Measurements from ENCODE around the gene PDE7B. TPM values are rescaled to one million over a fixed set of nuclear protein-coding genes. Genes with fewer than 3 reads are reported as not detected.
A peak's percentile ranks its signal among the peaks of the same experiment; 100 is the strongest.

Gene PDE7B
- total RNA-seq, 3 donors from 2014 or later = 0.05 to 0.18 TPM; not detected in 1

DNA sequence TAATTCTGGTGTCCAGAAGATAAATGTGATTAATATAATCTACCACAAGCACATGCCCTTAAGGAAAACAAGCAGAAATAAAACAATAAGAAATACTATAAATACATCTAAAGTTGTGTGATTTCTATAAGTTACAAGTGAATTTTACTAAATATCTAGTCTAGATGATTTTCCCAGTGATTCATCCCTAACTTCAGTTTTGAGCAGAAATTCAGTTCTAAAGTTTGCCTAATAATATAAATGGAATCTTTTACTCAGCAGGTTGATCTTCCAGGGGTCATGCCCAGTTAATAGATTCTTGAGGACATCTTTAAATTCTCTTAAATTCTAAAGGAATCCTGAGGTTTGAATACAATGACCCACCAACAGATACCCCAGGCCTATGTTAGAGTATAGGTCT, 37.3 kb downstream of the PDE7B start:
- H3K27me3 Mint-ChIP-seq (ENCODE audit: low read depth) = no peaks in the 10 kb centered on the region
- no peaks in the 10 kb centered on the region for H3K4me1 Mint-ChIP-seq (ENCODE audit: low read depth)
- H3K9me3 Mint-ChIP-seq = no peaks in the 10 kb centered on the region
- H3K4me3 Mint-ChIP-seq = no peak overlapping the region
- DNase-seq = no peak
- no peak for ATAC-seq
- no peaks in the 10 kb centered on the region for H3K36me3 Mint-ChIP-seq (ENCODE audit: insufficient read depth)

GRCh38 chr6:135890876-135891275, 39.4 kb downstream of the PDE7B start:
- no peaks in the 10 kb centered on the region for H3K9me3 Mint-ChIP-seq
- DNase-seq (no peak), ATAC-seq (no peak)
- no peak overlapping the region for H3K4me3 Mint-ChIP-seq
- no peaks in the 10 kb centered on the region for H3K36me3 Mint-ChIP-seq (ENCODE audit: insufficient read depth)
- no peaks in the 10 kb centered on the region for H3K27me3 Mint-ChIP-seq (ENCODE audit: low read depth)
- H3K4me1 Mint-ChIP-seq (ENCODE audit: low read depth) = no peaks in the 10 kb centered on the region

DNA sequence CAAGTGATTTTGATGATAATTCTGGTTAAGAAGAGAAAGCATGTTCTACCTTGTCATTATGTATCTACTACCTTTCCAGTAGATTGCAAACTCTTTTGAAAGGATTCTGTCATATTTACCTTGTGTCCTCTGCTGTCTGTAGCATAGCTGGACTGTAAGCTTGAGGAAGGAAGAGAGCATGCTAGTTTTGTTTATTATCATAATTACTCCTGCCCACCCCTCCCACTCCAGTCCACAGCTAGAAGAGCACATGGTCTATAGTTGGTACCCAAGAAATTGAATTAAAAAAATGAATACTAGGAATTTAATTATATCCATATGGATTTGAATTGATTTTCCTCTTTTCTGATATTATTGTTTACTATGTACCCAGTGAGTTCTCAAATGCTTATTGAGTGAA, 40.2 kb downstream of the PDE7B start:
- no peaks in the 10 kb centered on the region for H3K27me3 Mint-ChIP-seq (ENCODE audit: low read depth)
- no peak overlapping the region for H3K4me3 Mint-ChIP-seq
- DNase-seq (no peak), ATAC-seq (no peak)
- H3K36me3 Mint-ChIP-seq (ENCODE audit: insufficient read depth) = no peaks in the 10 kb centered on the region
- H3K9me3 Mint-ChIP-seq = no peaks in the 10 kb centered on the region
- peaks cover under 1% of the 10 kb centered on the region for H3K4me1 Mint-ChIP-seq (ENCODE audit: low read depth)

- Mint-ChIP-seq H3K4me3 (no peak overlapping the region), H3K4me1 (ENCODE audit: low read depth) (peaks cover 8% of the 10 kb centered on the region), H3K27me3 (ENCODE audit: low read depth) (no peaks in the 10 kb centered on the region), H3K36me3 (ENCODE audit: insufficient read depth) (no peaks in the 10 kb centered on the region), H3K9me3 (peaks cover 4% of the 10 kb centered on the region)
- DNase-seq = no peak
- no peak for ATAC-seq
Measured at GRCh38 chr6:135895231-135895911, 43.9 kb downstream of the PDE7B start.

DNA sequence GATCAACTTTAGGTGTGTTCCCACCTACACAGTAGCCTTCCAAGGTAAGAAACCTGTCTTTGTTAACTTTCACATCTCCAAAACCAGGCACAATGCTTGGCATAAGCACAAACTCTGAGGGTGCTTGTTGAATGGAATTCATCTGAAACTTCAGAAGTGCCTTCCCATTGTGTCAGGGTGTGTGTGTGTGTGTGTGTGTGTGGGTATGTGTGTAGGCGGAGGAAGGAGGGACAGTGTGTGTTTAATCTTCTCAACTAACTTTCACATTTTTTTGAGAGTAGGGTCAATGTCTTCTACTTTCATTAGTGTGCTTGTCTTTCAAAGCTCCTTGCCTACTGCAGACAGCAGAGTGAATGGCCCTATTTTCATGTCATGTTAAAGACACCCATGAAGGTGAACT, 45.6 kb downstream of the PDE7B start:
- Mint-ChIP-seq H3K4me3 (no peak overlapping the region), H3K36me3 (ENCODE audit: insufficient read depth) (no peaks in the 10 kb centered on the region), H3K4me1 (ENCODE audit: low read depth) (peaks cover 11% of the 10 kb centered on the region), H3K9me3 (peaks cover 4% of the 10 kb centered on the region), H3K27me3 (ENCODE audit: low read depth) (no peaks in the 10 kb centered on the region)
- ATAC-seq = no peak
- DNase-seq = no peak

DNA sequence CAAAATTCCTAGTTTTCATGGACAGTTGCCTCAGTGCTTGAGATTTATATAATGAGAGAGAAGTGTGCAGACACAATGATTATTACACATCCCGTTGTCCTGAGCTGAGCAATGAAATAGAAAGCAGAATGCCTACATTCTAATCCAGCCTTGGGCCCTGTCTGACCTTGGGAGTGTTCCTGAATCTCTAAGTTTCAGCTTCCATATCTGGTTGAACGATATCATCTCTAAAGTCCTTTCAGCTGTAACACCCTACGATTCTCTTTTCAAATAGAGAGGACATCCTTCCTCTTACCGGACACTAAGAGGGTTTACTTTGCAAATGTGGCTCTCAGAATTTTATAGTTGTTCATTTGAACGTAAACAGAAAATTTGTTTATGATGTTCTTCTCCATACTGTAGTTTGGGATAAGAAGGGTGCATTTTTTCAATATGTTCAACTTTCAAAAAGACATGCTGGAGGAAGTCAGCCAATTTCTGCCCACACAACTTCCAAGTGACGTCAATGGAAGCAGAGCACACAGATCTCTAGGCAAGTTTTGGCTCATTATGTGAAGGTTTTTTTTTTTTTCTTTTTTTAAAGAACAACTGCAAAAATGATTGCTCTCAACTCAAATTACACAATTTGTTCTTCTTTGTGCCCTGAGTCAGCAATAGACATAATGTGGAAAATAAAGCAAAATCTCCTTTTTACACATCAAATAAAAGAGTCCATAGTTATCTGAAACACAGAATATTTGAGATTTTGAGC, 50.4 kb downstream of the PDE7B start:
- no peaks in the 10 kb centered on the region for H3K36me3 Mint-ChIP-seq (ENCODE audit: insufficient read depth)
- peaks cover 11% of the 10 kb centered on the region for H3K4me1 Mint-ChIP-seq (ENCODE audit: low read depth)
- no peak overlapping the region for H3K4me3 Mint-ChIP-seq
- ATAC-seq (no peak), DNase-seq (peak; percentile 6)
- H3K27me3 Mint-ChIP-seq (ENCODE audit: low read depth) = no peaks in the 10 kb centered on the region
- H3K9me3 Mint-ChIP-seq = peaks cover 4% of the 10 kb centered on the region

GRCh38 chr6:135902756-135903331, 51.3 kb downstream of the PDE7B start:
- no peaks in the 10 kb centered on the region for H3K27me3 Mint-ChIP-seq (ENCODE audit: low read depth)
- no peak overlapping the region for H3K4me3 Mint-ChIP-seq
- ATAC-seq (no peak), DNase-seq (no peak)
- H3K9me3 Mint-ChIP-seq = peaks cover 4% of the 10 kb centered on the region
- no peaks in the 10 kb centered on the region for H3K36me3 Mint-ChIP-seq (ENCODE audit: insufficient read depth)
- peaks cover 7% of the 10 kb centered on the region for H3K4me1 Mint-ChIP-seq (ENCODE audit: low read depth)

GRCh38 chr6:135904666-135905065, 53.2 kb downstream of the PDE7B start:
- DNase-seq = no peak
- Mint-ChIP-seq H3K4me1 (ENCODE audit: low read depth) (peaks cover 7% of the 10 kb centered on the region), H3K9me3 (no peaks in the 10 kb centered on the region), H3K36me3 (ENCODE audit: insufficient read depth) (no peaks in the 10 kb centered on the region), H3K4me3 (no peak overlapping the region), H3K27me3 (ENCODE audit: low read depth) (no peaks in the 10 kb centered on the region)
- no peak for ATAC-seq

DNA sequence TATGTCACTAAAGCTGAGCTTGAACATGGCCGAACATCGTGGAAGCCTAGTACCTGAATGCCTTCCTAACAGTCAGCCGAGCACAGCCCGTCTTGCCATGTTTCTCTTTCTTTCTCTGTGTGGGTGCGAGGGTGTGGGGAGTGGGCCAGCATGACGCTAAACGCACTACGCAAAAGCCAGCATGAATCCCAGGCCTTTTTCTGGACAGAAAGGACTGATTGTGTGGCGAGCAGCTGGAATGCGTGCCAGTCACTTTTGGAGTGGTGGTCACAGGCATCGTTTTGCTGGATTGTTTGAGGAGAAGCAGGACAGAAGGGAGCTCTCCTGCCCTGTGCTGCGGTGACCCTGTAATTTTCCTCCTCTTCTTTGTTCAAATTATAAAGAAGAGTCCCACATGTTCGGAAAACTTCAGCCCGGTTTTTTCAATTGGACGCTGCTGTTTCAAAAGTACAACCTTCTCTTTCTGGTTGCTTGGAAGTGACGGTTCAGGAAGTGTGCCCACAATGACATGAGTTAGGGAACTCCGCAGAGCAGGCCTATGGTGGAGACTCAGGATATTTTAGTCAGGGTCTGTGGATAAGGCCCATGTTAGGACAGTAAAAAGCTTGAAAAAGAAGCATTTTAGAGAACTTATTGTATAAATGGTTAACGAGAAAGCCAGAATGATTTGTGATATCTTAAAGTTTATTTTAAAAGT, 54.3 kb downstream of the PDE7B start:
- Mint-ChIP-seq H3K4me1 (ENCODE audit: low read depth) (peaks cover 7% of the 10 kb centered on the region), H3K36me3 (ENCODE audit: insufficient read depth) (no peaks in the 10 kb centered on the region)

GRCh38 chr6:135906542-135906941, 55.0 kb downstream of the PDE7B start:
- Mint-ChIP-seq H3K4me1 (ENCODE audit: low read depth) (peaks cover 7% of the 10 kb centered on the region), H3K36me3 (ENCODE audit: insufficient read depth) (no peaks in the 10 kb centered on the region)

More for the DNA sequence above, 54.3 kb downstream of the PDE7B start:
- Mint-ChIP-seq H3K27me3 (ENCODE audit: low read depth) (no peaks in the 10 kb centered on the region), H3K9me3 (no peaks in the 10 kb centered on the region), H3K4me3 (no peak overlapping the region)
- DNase-seq (no peak), ATAC-seq (no peak)

DNA sequence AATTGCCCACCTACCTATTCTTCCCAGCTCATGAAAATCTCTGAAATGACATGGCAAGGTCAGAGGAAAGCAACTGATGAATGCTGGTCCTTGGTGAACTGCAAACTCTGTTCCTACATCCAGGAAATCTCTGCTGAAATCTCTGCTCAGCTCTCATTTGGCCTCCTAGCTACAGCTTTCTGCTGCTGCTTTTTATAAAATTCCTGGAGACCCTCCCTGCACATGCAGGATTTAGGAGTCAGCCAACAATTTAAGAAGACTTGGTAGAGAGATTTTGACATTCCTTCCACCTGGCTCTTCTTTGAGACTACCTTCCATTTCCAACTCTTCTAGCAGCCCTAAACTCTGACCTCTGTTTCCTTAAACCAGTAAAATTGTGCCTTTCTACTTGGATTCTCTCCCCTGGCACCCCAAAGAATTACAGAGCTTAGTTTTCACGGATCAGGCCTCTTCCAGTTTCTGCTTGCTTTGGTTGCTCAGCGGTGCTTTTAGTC, 55.5 kb downstream of the PDE7B start:
- no peak overlapping the region for H3K4me3 Mint-ChIP-seq
- H3K4me1 Mint-ChIP-seq (ENCODE audit: low read depth) = peaks cover 4% of the 10 kb centered on the region
- H3K27me3 Mint-ChIP-seq (ENCODE audit: low read depth) = no peaks in the 10 kb centered on the region
- no peaks in the 10 kb centered on the region for H3K9me3 Mint-ChIP-seq
- ATAC-seq = no peak
- H3K36me3 Mint-ChIP-seq (ENCODE audit: insufficient read depth) = no peaks in the 10 kb centered on the region
- DNase-seq = no peak

More at GRCh38 chr6:135906542-135906941, 55.0 kb downstream of the PDE7B start:
- Mint-ChIP-seq H3K27me3 (ENCODE audit: low read depth) (no peaks in the 10 kb centered on the region), H3K4me3 (no peak overlapping the region), H3K9me3 (no peaks in the 10 kb centered on the region)
- ATAC-seq (no peak), DNase-seq (no peak)

DNA sequence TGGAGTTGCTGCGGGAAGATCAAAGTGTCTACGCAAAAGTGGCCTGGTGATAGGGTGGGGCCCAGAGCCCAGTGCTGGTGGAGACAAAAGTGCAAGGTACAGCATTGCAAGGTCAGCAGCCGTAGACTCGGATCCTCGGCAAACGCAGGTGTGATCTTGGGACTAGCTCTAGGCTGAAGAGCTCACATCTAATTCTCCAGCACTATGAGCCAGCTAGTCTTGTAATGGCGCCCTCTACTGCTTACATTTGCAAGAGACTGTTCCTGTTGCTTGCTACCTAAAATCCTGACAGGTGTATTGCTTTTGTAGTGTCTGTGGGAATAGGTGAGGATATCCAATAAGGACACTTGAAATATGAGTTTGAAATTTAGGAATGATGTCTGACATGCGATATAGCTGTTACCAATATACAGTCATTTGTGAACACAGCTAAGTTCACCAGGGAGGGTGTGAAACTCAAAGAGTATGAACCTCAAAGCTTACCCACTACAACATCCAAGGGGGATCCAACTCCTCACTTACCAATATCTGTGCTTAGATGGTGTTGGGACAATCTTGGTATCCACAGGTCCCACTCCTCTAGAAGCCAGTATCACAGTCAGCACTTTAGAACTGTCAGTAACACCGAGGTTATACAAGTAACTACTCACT, 58.4 kb downstream of the PDE7B start:
- peak; percentile 77 to 89 for ATAC-seq
- H3K4me3 Mint-ChIP-seq = no peak overlapping the region
- no peaks in the 10 kb centered on the region for H3K4me1 Mint-ChIP-seq (ENCODE audit: low read depth)
- H3K27me3 Mint-ChIP-seq (ENCODE audit: low read depth) = no peaks in the 10 kb centered on the region
- H3K36me3 Mint-ChIP-seq (ENCODE audit: insufficient read depth) = no peaks in the 10 kb centered on the region
- no peaks in the 10 kb centered on the region for H3K9me3 Mint-ChIP-seq
- peak; percentile 47 for DNase-seq

DNA sequence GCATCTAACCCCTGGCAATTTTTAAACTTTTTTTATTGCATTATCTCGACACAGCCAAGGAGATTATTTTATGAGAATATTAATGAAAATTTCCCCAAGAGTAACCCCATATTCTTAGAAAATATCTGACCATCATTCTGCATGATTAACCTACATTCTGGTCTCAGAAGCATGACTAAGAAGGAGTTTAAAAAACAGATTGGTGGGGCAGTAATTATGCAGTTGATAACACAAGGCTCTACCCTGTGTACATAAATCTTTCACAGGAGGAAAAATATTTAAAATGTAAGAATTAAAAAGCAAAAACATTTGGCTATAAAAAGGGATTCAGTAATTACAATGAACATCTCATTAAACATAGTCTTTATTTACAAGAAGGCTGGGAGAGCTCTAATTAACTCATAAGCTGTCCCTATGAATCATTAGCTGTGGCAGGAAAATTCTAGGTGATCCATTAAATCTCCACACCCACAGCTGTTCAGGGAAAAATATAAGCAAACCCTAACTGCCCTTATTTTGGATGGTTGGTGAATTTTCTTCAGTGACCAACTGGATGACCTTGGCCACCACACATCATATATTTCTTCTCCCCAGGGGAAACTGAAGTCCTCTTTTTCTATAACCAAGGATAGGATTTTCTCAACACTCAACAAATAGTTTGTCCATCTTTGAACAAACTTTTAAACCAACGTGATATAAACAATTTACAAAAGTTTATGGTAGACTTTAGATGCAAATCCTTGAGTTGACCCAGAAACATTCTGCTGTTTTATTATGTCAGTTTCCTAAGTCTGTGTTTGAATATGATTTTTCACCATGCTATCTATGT, 59.5 kb downstream of the PDE7B start:
- H3K4me1 Mint-ChIP-seq (ENCODE audit: low read depth) = no peaks in the 10 kb centered on the region

More for the DNA sequence above, 59.5 kb downstream of the PDE7B start:
- DNase-seq (no peak), ATAC-seq (no peak)
- no peaks in the 10 kb centered on the region for H3K27me3 Mint-ChIP-seq (ENCODE audit: low read depth)
- H3K4me3 Mint-ChIP-seq = no peak overlapping the region
- H3K9me3 Mint-ChIP-seq = no peaks in the 10 kb centered on the region
- no peaks in the 10 kb centered on the region for H3K36me3 Mint-ChIP-seq (ENCODE audit: insufficient read depth)

Measured in activated T-cell treated with anti-CD3 and anti-CD28 coated beads, Interleukin-2, amount 50 U/mL, for 4 hours (primary cell).